Activated CD8-positive, alpha-beta memory T cell treated with anti-CD3 and anti-CD28 coated beads, Interleukin-2, amount 50 U/mL, for 48 hours (primary cell): Measurements from ENCODE around the gene SYNJ2.

Source experiments
- DNase-seq: peaks from one replicate; pipeline ENCODE4 v3.0.0-alpha.2; 2020

SYNJ2 gene

DNA sequence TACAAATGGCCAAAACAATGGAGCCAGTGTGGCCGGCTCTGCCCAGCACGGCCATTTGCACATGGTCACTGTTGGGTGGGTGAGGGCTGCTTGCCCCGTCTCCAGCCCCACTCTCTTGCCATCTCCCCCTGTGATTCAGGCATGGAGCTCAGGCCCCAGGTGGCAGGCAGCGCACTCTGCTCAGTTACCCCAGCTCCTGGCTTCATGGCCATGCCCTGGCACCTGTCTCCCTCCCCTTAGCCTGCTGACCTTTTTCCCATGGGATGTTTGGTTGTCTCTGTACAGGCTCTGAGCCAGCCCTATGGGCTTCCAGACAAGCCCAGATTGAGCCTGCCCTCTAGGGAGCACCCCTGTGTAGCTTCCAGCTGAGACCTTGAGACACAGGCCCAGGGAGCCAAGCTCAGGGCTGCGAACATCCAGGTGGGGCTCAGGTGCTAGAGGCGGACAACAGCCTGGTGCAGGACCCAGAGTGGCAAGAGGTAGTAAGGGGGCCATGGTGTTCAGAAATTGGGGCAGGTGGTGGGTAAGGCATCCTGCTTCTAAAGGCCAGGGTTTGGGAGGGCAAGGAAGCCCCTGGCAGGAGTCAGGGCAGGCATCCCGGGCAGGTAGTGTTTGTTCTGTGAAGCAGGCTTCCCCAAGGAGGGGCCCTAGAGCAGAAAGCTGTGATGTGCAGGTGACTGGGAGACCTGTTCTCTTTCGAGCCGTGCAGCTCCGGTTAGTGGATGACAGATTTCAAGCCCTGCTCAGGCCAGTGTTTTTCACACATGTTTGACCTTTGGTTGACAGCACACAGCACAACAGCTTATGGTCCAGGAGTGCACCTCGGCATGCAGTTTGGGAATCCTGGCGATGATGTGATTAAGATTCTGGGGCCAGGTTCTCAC lies 17.7 kb downstream of the SYNJ2 start:
- no peak for DNase-seq

DNA sequence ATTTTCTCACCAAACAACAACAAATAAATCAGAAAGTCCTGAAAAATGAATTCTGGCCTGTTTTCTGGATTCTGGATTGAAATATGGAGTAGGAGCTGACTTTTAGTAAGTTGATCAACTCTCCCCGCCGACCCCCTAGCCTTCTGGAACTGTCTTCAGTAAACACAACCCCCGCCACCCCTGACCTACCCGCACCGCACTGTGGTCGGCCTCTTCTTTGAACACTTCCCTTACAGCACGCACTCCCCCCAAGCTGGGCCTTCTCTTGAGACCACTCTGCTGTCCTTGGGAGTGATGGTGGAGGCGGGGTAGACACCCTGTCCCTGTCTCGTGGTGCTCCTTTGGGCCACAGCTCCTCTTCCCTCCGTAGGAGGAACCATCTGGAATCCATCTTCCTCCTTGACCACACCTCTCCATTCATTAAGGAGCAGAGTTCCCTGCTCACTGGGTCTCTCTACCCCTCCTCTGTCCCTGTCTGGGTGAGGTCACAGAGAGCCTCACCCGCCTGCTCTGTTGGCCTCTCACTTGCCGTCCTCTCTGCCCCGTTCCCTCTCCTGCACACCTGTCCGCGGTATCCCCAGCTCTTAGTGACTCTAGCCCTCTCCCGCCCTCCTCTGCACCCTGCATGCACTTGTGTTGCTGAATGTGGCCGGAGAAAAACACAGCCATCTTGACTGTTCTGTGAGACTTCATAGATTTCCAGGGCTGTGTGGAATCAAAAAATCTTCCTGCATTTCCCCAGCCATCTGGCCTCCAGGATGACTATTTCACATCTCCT lies 19.1 kb downstream of the SYNJ2 start:
- DNase-seq = no peak

GRCh38 chr6:158002249-158002950 lies 20.7 kb downstream of the SYNJ2 start:
- DNase-seq = no peak

- peak; percentile 67 for DNase-seq
Measured at GRCh38 chr6:158002951-158003853, 21.5 kb downstream of the SYNJ2 start.

GRCh38 chr6:158003910-158004700 lies 22.4 kb downstream of the SYNJ2 start:
- DNase-seq = no peak

DNA sequence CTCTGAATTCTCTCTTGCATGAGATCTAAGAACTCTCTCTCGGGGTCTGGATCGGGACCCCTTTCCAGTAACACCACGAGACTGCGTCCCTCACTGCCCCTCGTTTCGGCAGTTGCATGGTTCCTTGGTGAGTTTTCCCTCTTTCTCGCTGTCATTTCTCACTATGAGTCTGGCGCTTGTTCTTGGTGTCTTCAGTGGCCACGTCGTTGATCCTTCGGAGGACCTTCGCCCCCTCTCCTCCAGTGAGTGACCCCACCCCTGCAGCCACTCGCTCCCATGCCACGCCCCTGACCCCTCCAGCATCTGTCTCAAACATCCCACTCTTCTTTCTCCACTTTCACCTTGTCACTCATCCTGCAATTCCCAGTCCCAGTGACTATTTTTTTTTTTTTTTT lies 23.0 kb downstream of the SYNJ2 start:
- DNase-seq = no peak

GRCh38 chr6:158005626-158006180 lies 24.0 kb downstream of the SYNJ2 start:
- DNase-seq = no peak

GRCh38 chr6:158006331-158006730 lies 24.7 kb downstream of the SYNJ2 start:
- no peak for DNase-seq

- DNase-seq = no peak
Measured at GRCh38 chr6:158006821-158007570, 25.3 kb downstream of the SYNJ2 start.

GRCh38 chr6:158008864-158009113 lies 27.1 kb downstream of the SYNJ2 start:
- DNase-seq = no peak

DNA sequence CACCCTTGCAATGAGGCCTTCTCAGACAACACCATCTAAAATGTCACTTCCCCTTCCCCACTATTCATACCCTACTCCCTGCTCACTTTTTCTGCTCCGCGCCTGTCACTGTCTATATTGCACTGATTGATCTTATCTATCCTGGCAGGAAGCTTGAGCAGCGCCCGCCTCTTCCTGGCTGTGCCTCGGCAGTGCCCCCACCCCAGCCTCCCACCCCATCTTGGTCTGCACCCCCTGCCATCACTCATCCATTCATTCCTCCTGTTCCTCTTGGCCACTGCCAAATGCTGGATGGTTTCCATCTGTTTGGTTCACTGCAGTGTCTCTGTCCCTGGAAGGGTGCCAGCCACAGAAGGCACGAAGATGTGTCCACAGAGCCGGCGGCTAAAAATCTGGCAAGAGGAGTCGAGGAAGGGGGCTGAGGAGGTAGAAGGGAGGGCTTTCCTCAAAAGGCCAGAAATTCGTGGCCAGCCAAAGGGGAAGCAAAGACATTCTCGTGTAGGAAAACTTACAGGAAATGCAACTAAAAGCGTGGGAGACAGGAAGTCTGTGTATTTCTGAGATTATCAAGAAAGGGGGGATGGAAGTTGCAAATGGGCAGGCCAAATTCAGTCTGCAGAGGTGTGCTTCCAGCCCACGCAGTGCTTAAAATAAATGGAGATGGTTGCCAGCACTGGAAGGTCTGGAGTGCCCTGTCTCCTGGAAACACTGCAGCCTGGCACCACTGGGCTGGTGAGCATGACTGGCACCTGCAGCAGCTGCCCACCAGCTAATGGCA lies 27.6 kb downstream of the SYNJ2 start:
- DNase-seq = peak; percentile 67

DNA sequence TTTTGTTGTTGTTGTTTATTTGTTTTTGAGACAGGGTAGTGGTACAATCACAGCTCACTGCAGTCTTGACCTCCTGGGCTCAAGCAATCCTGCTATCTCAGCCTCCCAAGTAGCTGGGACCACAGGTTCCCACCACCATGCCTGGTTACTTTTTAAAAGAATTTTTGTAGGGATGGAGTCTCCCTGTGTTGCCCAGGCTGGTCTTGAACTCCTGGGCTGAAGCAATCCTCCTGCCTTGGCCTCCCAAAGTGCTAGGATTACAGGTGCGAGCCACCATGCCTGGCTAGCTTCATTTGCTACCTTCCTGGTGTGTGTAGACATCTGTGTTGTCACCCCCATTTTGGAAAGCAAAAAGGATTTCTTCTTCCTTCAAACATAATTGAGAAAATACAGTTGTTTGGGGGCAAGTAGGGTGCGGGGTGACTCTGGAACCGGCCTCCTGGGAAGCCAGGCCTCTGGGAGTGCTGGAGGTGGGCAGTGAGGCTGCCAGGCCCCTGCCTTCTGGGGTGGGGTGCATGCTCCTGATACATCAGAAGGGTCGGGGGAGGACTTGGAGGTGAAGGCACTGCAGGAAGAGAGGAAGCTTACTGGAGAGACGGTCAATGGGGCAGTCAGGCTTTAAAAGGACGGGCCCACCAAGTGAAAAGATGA lies 28.4 kb downstream of the SYNJ2 start:
- DNase-seq = no peak

DNA sequence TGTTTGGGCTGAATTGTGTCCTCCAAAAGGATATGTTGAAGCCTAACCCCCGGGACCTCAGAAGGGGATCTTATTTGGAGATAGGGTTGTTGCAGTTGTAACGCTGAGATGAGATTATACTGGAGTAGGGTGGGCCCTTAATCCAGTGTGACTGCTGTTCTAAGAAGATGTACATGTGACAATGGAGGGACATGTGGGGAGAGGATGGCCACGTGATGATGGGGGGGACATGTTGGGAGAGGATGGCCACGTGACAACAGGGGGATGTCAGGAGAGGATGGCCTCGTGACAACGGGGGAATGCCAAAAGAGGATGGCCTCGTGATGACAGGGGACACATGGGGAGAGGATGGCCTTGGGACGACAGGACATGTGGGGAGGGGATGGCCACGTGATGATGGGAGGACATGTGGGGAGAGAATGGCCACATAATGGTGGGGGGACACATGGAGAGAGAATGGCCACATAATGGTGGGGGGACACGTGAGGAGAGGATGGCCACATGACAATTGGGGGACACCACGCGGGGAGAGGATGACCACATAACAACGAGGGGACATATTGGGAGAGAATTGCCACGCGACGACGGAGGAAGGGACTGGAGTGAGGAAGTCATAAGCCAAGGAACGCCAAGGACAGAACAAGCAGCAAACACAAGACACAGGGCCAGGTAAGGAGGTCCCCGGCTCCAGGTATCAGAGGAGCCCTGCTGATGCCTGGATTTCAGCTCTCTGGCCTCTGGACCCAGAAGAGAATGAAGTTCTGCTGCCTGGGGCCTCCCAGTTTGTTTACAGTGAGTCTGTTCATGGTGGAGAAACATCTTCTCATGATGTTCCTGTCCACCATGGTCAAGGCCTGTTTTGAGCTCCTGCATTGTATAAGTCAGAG lies 29.2 kb downstream of the SYNJ2 start:
- no peak for DNase-seq

GRCh38 chr6:158011478-158011920 lies 29.8 kb downstream of the SYNJ2 start:
- DNase-seq = no peak

GRCh38 chr6:158011980-158012566 lies 30.4 kb downstream of the SYNJ2 start:
- DNase-seq = no peak

- no peak for DNase-seq
Measured at GRCh38 chr6:158013904-158014504, 32.3 kb downstream of the SYNJ2 start.

- DNase-seq = no peak
Measured at GRCh38 chr6:158014505-158015187, 33.0 kb downstream of the SYNJ2 start.
